GM12878 (cell line): Measurements from ENCODE around the gene MYT1. TPM values are rescaled to one million over a fixed set of nuclear protein-coding genes. Genes with fewer than 3 reads are reported as not detected.

Experiments
- ATAC-seq: fragments of 200-7000 bp; cut with Tn5 transposase; 3 replicates; pipeline ENCODE4 v1.9.1; 2020; ENCODE audit warnings: mild to moderate bottlenecking, moderate library complexity
- BruUV-seq: library from RNA; stranded (reverse); fragments of 400-500 nt; replicated peaks from 2 replicates; lab custom pipeline; 2021; lab: Mats Ljungman, UMichigan
- CTCF ChIA-PET: fragments of 300-600 bp; sonication (Branson Sonifier 250); formaldehyde crosslinking; extraction: SDS; loops from one replicate; lab custom pipeline; 2021; ENCODE audit warnings: inconsistent platforms; lab: Yijun Ruan, JAX
- POLR2A ChIA-PET: fragments of 350-600 bp; formaldehyde crosslinking; extraction: SDS; loops from one replicate; lab custom pipeline; 2021; ENCODE audit warnings: inconsistent platforms; lab: Charles Lee
- RAD21 ChIA-PET: fragments of 300-600 bp; sonication (Branson Sonifier 250); formaldehyde crosslinking; loops from one replicate; lab custom pipeline; 2023; ENCODE audit warnings: antibody characterized with exemption; ENCODE audit not compliant: unreplicated experiment; lab: Charles Lee
- SMC1A ChIA-PET: fragments of 300-600 bp; sonication (Branson Sonifier 250); formaldehyde crosslinking; loops from one replicate; lab custom pipeline; 2023; ENCODE audit not compliant: unreplicated experiment, uncharacterized antibody; lab: Charles Lee
- DNase-seq: peaks from one replicate; pipeline ENCODE4 v3.0.0-alpha.2; 2011; ENCODE audit warnings: low read depth, low spot score
- FAIRE-seq: peaks from 3 replicates; lab custom pipeline; 2011; peaks lifted over from hg19 to GRCh38; lab: Jason Lieb, UNC
- H2AFZ ChIP-seq: 2 replicates; pipeline ENCODE4 v1.6.0; 2011; ENCODE audit warnings: low read depth, low read length, control low read depth; ENCODE audit not compliant: control insufficient read depth
- H3K27ac ChIP-seq: 2 replicates; pipeline ENCODE4 v1.5.1; 2011; ENCODE audit warnings: control low read depth; ENCODE audit not compliant: control insufficient read depth, insufficient read depth
- H3K27me3 ChIP-seq, 2 experiments: replicated peaks in 1 of 2; 2 replicates each; pipeline versions ENCODE4 v1.6.0 to v1.6.1; 2011; ENCODE audit warnings: low read length in 1 of 2; ENCODE audit not compliant: control insufficient read depth in 2 of 2, insufficient read depth in 2 of 2
- H3K36me3 ChIP-seq, 2 experiments: 2 replicates each; pipeline ENCODE4 v1.5.1; 2011; ENCODE audit warnings: low read length in 1 of 2; ENCODE audit not compliant: control insufficient read depth in 2 of 2, insufficient read depth in 2 of 2
- H3K4me1 ChIP-seq: 2 replicates; pipeline ENCODE4 v1.6.1; 2011; ENCODE audit warnings: mild to moderate bottlenecking, low read length, moderate library complexity, mixed read lengths; ENCODE audit not compliant: control insufficient read depth, insufficient read depth
- H3K4me2 ChIP-seq: 2 replicates; pipeline ENCODE4 v1.6.0; 2011; ENCODE audit warnings: control low read depth; ENCODE audit not compliant: control insufficient read depth, insufficient read depth
- H3K4me3 ChIP-seq: fragments of 200-600 bp; sonication (generic); 2 replicates; pipeline ENCODE4 v1.5.1; 2016
- H3K79me2 ChIP-seq: 2 replicates; pipeline ENCODE4 v1.6.0; 2011; ENCODE audit warnings: low read length; ENCODE audit not compliant: control insufficient read depth, insufficient read depth
- H3K9ac ChIP-seq: 2 replicates; pipeline ENCODE4 v1.8.0; 2011; ENCODE audit warnings: low read length, control low read depth, mixed read lengths; ENCODE audit not compliant: control insufficient read depth, insufficient read depth
- H3K9me3 ChIP-seq: replicated peaks from 3 replicates; pipeline ENCODE4 v1.5.1; 2011; ENCODE audit warnings: mild to moderate bottlenecking, low read length; ENCODE audit not compliant: control insufficient read depth, insufficient read depth
- H4K20me1 ChIP-seq: 2 replicates; pipeline ENCODE4 v1.6.0; 2011; ENCODE audit not compliant: control insufficient read depth, insufficient read depth
- PBX3 ChIP-seq: IDR thresholded peaks from 2 replicates; pipeline ENCODE4 v1.6.1; 2011; ENCODE audit warnings: mild to moderate bottlenecking, low read depth, low read length, moderate library complexity; ENCODE audit not compliant: insufficient replicate concordance
- WGBS: methylation state at CpG from one replicate; pipeline ENCODE4 v1.1.6; 2016; ENCODE audit warnings: low lambda C conversion rate; ENCODE audit not compliant: insufficient replicate concordance, insufficient coverage; ENCODE audit errors: missing lambda C conversion rate; 5-methylcytosine and 5-hydroxymethylcytosine counted together
- in situ Hi-C: fragments of 300-500 bp; cut with MboI; formaldehyde crosslinking; loops from 9 replicates; pipeline ENCODE4 v1.14.3; 2018; ENCODE audit warnings: mixed read lengths
- intact Hi-C: fragments of 100-400 bp; cut with micrococcal nuclease; formaldehyde crosslinking; loops from one replicate; pipeline ENCODE4 v1.14.2; 2022; ENCODE audit not compliant: unreplicated experiment
- polyA plus RNA-seq, 11 experiments: library from polyadenylated mRNA; depleted of rRNA in 4 of 11; unstranded in 6 of 11; stranded (reverse) in 5 of 11; fragments of >200 nt; fragmentation: Nextera tagmentation in 4 of 11; fragmentation: Illumina TruSeq in 1 of 11; extraction: Ambion mirVana in 4 of 11; extraction: Trizol in 1 of 11; gene quantifications; 1 replicate in 1 of 11; 2 replicates in 10 of 11; pipeline versions ENCODE4 v1.2.1 to v1.2.3, GENCODE V29; 2011 to 2016; ENCODE audit warnings: inconsistent platforms in 2 of 11, missing spikeins in 2 of 11, low read depth in 1 of 11
- total RNA-seq, 4 experiments: library from RNA; depleted of rRNA in 3 of 4; stranded (reverse); fragments of >200 nt in 3 of 4; fragmentation: Illumina TruSeq in 1 of 4; extraction: Trizol in 1 of 4; gene quantifications; 2 replicates each; pipeline versions ENCODE4 v1.2.1 to v1.2.3, GENCODE V29; 2013 to 2021

Gene MYT1
- total and polyA plus RNA-seq, 10 of the 15 experiments (the other 5 are each of a cell fraction or from before 2014, with no cell fraction given), result 0.01 to 0.10 TPM; not detected in 8

- CTCF ChIA-PET, result interaction anchor here (1.0 to 2.8 kb wide), 2 partner anchors 16 to 31 kb away, joined by 3 to 12 read pairs; partner anchors contain the start of gene LKAAEAR1
- no TSS peak for BruUV-seq
- in situ Hi-C loops, result no loop called here
Observed at GRCh38 chr20:64115171-64115911, 48.9 kb upstream of the MYT1 start.

More at GRCh38 chr20:64115171-64115911, 48.9 kb upstream of the MYT1 start:
- FAIRE-seq, result no peak
- Histone ChIP-seq H3K27me3 (peaks cover 0 to 3% of the 10 kb centered on the region in 2 experiments; a peak in 1 of 4 replicates), H3K4me2 (no peak overlapping the region), H3K36me3 (no peaks in the 10 kb centered on the region), H3K4me1 (peaks cover 5% of the 10 kb centered on the region), H2AFZ (no peak overlapping the region), H3K27ac (no peak overlapping the region), H3K9ac (no peak overlapping the region), H3K4me3 (no peak overlapping the region), H3K79me2 (no peaks in the 10 kb centered on the region), H3K9me3 (no peaks in the 10 kb centered on the region), H4K20me1 (no peaks in the 10 kb centered on the region)
- no peak for TF ChIP-seq PBX3
- intact Hi-C loops, result no loop called here
- WGBS, result 44% methylated on average over 14 of the region's 14 CpGs
- ATAC-seq, result no peak
- ChIA-PET POLR2A (interaction anchor here (1.0 kb wide), 1 partner anchor 32 kb away, joined by 3 read pairs; no protein-coding TSS in a partner anchor), SMC1A (interaction anchor here (0.6 kb wide), 2 partner anchors 118 to 125 kb away, joined by 3 to 4 read pairs; no protein-coding TSS in a partner anchor), RAD21 (interaction anchor here (1.7 kb wide), 1 partner anchor 34 kb away, joined by 6 read pairs; no protein-coding TSS in a partner anchor)
- DNase-seq, result no peak
